CD14-positive monocyte (primary cell): ENCODE data around the gene ZNF70. TPM values are rescaled to one million over a fixed set of nuclear protein-coding genes. Genes with fewer than 3 reads are reported as not detected.

Experiments
- DNase-seq, 3 donors: peaks; one replicate each; pipeline ENCODE4 v3.0.0-alpha.2; 2011 to 2022
- H2AFZ ChIP-seq: 2 replicates; pipeline ENCODE4 v1.6.0; 2012; ENCODE audit warnings: mild to moderate bottlenecking, low read depth, low read length, inconsistent platforms; ENCODE audit not compliant: insufficient read depth, poor library complexity, severe bottlenecking
- H3K27ac ChIP-seq, 2 donors: 1 replicate in 1 of 2; 2 replicates in 1 of 2; pipeline ENCODE4 v1.5.1; 2012 to 2013; ENCODE audit warnings: low read length in 2 of 2, control low read depth in 1 of 2, inconsistent platforms in 1 of 2, low read depth in 1 of 2, mild to moderate bottlenecking in 1 of 2
- H3K27me3 ChIP-seq, 2 donors: one replicate each; pipeline versions ENCODE4 v1.6.0 to v1.6.1; 2011 to 2013; ENCODE audit warnings: low read length in 2 of 2; ENCODE audit not compliant: control insufficient read depth in 2 of 2, insufficient read depth in 2 of 2
- H3K36me3 ChIP-seq, 2 donors: replicated peaks in 1 of 2; 1 replicate in 1 of 2; 2 replicates in 1 of 2; pipeline versions ENCODE4 v1.5.1 to v1.6.1; 2012 to 2013; ENCODE audit warnings: low read length in 2 of 2, control low read depth in 1 of 2, inconsistent platforms in 1 of 2, mild to moderate bottlenecking in 1 of 2; ENCODE audit not compliant: insufficient read depth in 2 of 2, control insufficient read depth in 1 of 2
- H3K4me1 ChIP-seq, 2 donors: 1 replicate in 1 of 2; 2 replicates in 1 of 2; pipeline versions ENCODE4 v1.5.1 to v1.6.1; 2012 to 2013; ENCODE audit warnings: low read length in 2 of 2, control low read depth in 1 of 2, inconsistent platforms in 1 of 2, mild to moderate bottlenecking in 1 of 2, moderate library complexity in 1 of 2; ENCODE audit not compliant: insufficient read depth in 2 of 2, control insufficient read depth in 1 of 2
- H3K4me2 ChIP-seq: replicated peaks from 2 replicates; pipeline ENCODE3; 2012; ENCODE audit warnings: low read length, moderate library complexity, mild to moderate bottlenecking; ENCODE audit not compliant: poor library complexity, severe bottlenecking; ENCODE audit errors: extremely low read depth
- H3K4me3 ChIP-seq, 3 experiments: fragments of 200-600 bp in 1 of 3; sonication (generic) in 1 of 3; replicated peaks in 1 of 3; 1 replicate in 2 of 3; 2 replicates in 1 of 3; pipeline ENCODE4 v1.5.1; 2011 to 2013; ENCODE audit warnings: low read length in 3 of 3, mild to moderate bottlenecking in 3 of 3, control low read depth in 2 of 3, low read depth in 2 of 3, inconsistent platforms in 1 of 3, moderate library complexity in 1 of 3
- H3K79me2 ChIP-seq: 2 replicates; pipeline ENCODE4 v1.6.0; 2012; ENCODE audit warnings: mild to moderate bottlenecking, control low read depth, inconsistent platforms, low read length, moderate library complexity; ENCODE audit not compliant: insufficient read depth
- H3K9ac ChIP-seq: 2 replicates; pipeline ENCODE4 v1.6.0; 2017; ENCODE audit warnings: low read length, mild to moderate bottlenecking; ENCODE audit not compliant: insufficient read depth, poor library complexity, severe bottlenecking
- H3K9me3 ChIP-seq, 2 donors: replicated peaks in 1 of 2; 1 replicate in 1 of 2; 2 replicates in 1 of 2; pipeline versions ENCODE4 v1.5.1 to v1.6.1; 2012 to 2013; ENCODE audit warnings: low read length in 2 of 2, control low read depth in 1 of 2; ENCODE audit not compliant: control insufficient read depth in 1 of 2, insufficient read depth in 1 of 2
- H4K20me1 ChIP-seq: 2 replicates; pipeline ENCODE4 v1.6.0; 2012; ENCODE audit warnings: mild to moderate bottlenecking, low read length, control low read depth, moderate library complexity; ENCODE audit not compliant: insufficient read depth
- H3K27ac Mint-ChIP-seq, 7 donors: one replicate each; pipeline ENCODE4 v1.8.0; 2020; ENCODE audit warnings: mild to moderate bottlenecking in 7 of 7, mixed read lengths in 7 of 7, moderate library complexity in 6 of 7, inconsistent platforms in 2 of 7
- H3K27me3 Mint-ChIP-seq, 3 donors: one replicate each; pipeline ENCODE4 v1.8.0; 2021 to 2022; ENCODE audit warnings: low read depth in 3 of 3, mild to moderate bottlenecking in 3 of 3, mixed read lengths in 3 of 3, moderate library complexity in 3 of 3, inconsistent platforms in 1 of 3
- H3K36me3 Mint-ChIP-seq, 2 donors: one replicate each; pipeline ENCODE4 v1.8.0; 2020; ENCODE audit warnings: mixed read lengths in 2 of 2, inconsistent platforms in 1 of 2, mild to moderate bottlenecking in 1 of 2
- H3K4me1 Mint-ChIP-seq: one replicate; pipeline ENCODE4 v1.8.0; 2020; ENCODE audit warnings: mild to moderate bottlenecking, mixed read lengths
- H3K4me3 Mint-ChIP-seq, 2 donors: one replicate each; pipeline ENCODE4 v1.8.0; 2020; ENCODE audit warnings: mild to moderate bottlenecking in 2 of 2, mixed read lengths in 2 of 2, moderate library complexity in 1 of 2
- H3K9me3 Mint-ChIP-seq, 7 donors: one replicate each; pipeline ENCODE4 v1.8.0; 2020 to 2022; ENCODE audit warnings: mixed read lengths in 7 of 7, mild to moderate bottlenecking in 6 of 7, moderate library complexity in 6 of 7, inconsistent platforms in 2 of 7
- CTCF ChIP-seq: fragments of 200-600 bp; IDR thresholded peaks from one replicate; pipeline ENCODE4 v1.8.0; 2022; ENCODE audit warnings: antibody characterized with exemption, mild to moderate bottlenecking
- WGBS: methylation state at CpG from one replicate; pipeline ENCODE4 v1.1.5; 2013; ENCODE audit warnings: missing lambda C conversion rate; ENCODE audit not compliant: insufficient coverage; 5-methylcytosine and 5-hydroxymethylcytosine counted together
- intact Hi-C, 2 donors: fragments of 100-400 bp; cut with micrococcal nuclease; formaldehyde crosslinking; loops; one replicate each; pipeline versions ENCODE4 v1.15.0 to v1.15.1; 2023
- polyA plus RNA-seq, 3 donors: library from polyadenylated mRNA; depleted of rRNA in 1 of 3; unstranded in 2 of 3; stranded (reverse) in 1 of 3; fragments of 300-500 nt in 2 of 3; fragments of >200 nt in 1 of 3; fragmentation: Illumina TruSeq in 2 of 3; gene quantifications; 1 replicate in 2 of 3; 2 replicates in 1 of 3; pipeline ENCODE4 v1.2.3, GENCODE V29; 2012 to 2021

ZNF70 gene
- polyA plus RNA-seq, 3 donors: 0.04 to 0.85 (median 0.09) TPM

- H3K4me1 Mint-ChIP-seq: peaks cover 3% of the 10 kb centered on the region
- intact Hi-C loops: no loop called here
- Histone ChIP-seq H3K9ac (no peak overlapping the region), H4K20me1 (peaks cover under 1% of the 10 kb centered on the region), H3K27ac (no peak overlapping the region), H3K9me3 (no peaks in the 10 kb centered on the region), H3K27me3 (no peaks in the 10 kb centered on the region), H3K4me3 (no peak overlapping the region), H3K4me1 (peaks cover 6 to 7% of the 10 kb centered on the region in 2 donors), H3K4me2 (no peak overlapping the region), H2AFZ (no peak overlapping the region), H3K36me3 (no peaks in the 10 kb centered on the region), H3K79me2 (peaks cover under 1% of the 10 kb centered on the region)
- H3K36me3 Mint-ChIP-seq: no peaks in the 10 kb centered on the region
- H3K4me3 Mint-ChIP-seq: no peak overlapping the region
- H3K27ac Mint-ChIP-seq: no peak overlapping the region
- no peaks in the 10 kb centered on the region for H3K9me3 Mint-ChIP-seq
- WGBS: 97% methylated on average over 10 of the region's 16 CpGs
- TF ChIP-seq CTCF: no peak
- no peak for DNase-seq
- peaks cover 0 to 6% (median 1%) of the 10 kb centered on the region in 3 donors for H3K27me3 Mint-ChIP-seq
These were observed 31.3 kb upstream of the ZNF70 start for GRCh38 chr22:23782252-23782651.

- no peak overlapping the region for H3K27ac ChIP-seq
- H2AFZ ChIP-seq: no peak overlapping the region
- no peaks in the 10 kb centered on the region for H3K36me3 ChIP-seq
- H3K27me3 ChIP-seq: no peaks in the 10 kb centered on the region
- no peaks in the 10 kb centered on the region for H4K20me1 ChIP-seq
- H3K9me3 ChIP-seq: no peaks in the 10 kb centered on the region
- no peak for DNase-seq
- H3K4me2 ChIP-seq: no peak overlapping the region
- H3K36me3 Mint-ChIP-seq: no peaks in the 10 kb centered on the region
- peak overlapping the region in 1 of 7 donors; percentile 18 for H3K27ac Mint-ChIP-seq
- H3K4me1 ChIP-seq: peaks cover 5% of the 10 kb centered on the region in 2 donors
- H3K9me3 Mint-ChIP-seq: no peaks in the 10 kb centered on the region
- 92% methylated on average over 10 of the region's 14 CpGs for WGBS
- H3K4me3 Mint-ChIP-seq: no peak overlapping the region
- H3K4me3 ChIP-seq: no peak overlapping the region
- TF ChIP-seq CTCF: no peak
- H3K27me3 Mint-ChIP-seq: peaks cover 0 to 6% (median 1%) of the 10 kb centered on the region in 3 donors
- intact Hi-C loops: no loop called here
- no peaks in the 10 kb centered on the region for H3K79me2 ChIP-seq
- H3K4me1 Mint-ChIP-seq: peaks cover 3% of the 10 kb centered on the region
- H3K9ac ChIP-seq: no peak overlapping the region
These were observed 30.7 kb upstream of the ZNF70 start for GRCh38 chr22:23781511-23782183.
